Islet of Langerhans (tissue), 1 donor: Measurements from ENCODE around the gene TEX2.
"Not testable (repeated sequence)": the region's sequence is repeated elsewhere in the genome, so short reads cannot be mapped to it uniquely, and the experiment has no call there.

Experiments
- FAIRE-seq: peaks from one replicate; lab custom pipeline; 2011; peaks lifted over from hg19 to GRCh38; lab: Jason Lieb, UNC

TEX2 gene

DNA sequence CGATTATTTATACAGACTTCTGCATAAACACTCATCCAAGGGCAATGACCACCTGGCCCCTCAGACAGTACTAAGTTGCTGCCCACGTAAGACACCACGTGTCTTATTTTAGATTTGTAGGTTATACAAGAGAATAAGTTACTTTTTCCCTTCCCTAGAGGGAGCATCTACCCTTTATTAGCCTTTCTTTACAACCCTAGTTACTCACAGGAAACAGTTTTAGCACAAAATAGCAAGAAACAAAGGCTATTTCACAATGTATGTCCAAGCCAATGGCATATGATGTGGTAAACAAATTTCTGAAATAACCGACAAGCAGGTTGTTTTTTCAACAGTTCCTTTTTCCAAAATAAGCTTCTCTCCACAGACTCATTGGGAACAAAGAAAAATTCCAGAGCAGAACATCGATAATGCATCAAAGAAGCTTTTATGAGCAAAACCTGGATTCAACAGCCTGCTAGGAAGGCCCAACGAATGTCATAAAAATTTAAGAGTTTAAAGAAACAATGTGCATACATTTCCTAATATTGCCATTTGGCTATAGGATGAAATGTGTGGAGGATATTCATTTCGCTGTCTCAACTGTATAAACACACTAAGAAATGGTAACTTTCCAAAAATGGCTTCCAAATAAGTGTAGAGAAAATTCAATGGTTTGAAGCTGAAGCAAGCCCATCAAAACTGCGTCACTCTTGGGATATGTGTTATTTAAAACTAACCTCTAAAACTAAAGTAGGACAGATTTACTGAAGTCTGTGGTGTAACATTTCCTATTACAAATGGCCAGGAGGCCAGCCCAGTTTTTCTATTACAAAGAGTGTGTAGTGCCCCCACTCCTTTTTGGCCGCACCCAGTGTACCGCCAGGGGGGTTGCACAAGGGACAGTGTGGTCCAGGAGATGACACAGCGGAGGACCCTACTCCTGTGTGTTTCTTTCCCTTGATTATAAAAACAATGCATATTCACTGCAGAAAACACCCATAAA is 82.7 kb downstream of the TEX2 start:
- no peak for FAIRE-seq

- not testable (repeated sequence) for FAIRE-seq
Measured at GRCh38 chr17:64179024-64179423, 84.0 kb downstream of the TEX2 start.

DNA sequence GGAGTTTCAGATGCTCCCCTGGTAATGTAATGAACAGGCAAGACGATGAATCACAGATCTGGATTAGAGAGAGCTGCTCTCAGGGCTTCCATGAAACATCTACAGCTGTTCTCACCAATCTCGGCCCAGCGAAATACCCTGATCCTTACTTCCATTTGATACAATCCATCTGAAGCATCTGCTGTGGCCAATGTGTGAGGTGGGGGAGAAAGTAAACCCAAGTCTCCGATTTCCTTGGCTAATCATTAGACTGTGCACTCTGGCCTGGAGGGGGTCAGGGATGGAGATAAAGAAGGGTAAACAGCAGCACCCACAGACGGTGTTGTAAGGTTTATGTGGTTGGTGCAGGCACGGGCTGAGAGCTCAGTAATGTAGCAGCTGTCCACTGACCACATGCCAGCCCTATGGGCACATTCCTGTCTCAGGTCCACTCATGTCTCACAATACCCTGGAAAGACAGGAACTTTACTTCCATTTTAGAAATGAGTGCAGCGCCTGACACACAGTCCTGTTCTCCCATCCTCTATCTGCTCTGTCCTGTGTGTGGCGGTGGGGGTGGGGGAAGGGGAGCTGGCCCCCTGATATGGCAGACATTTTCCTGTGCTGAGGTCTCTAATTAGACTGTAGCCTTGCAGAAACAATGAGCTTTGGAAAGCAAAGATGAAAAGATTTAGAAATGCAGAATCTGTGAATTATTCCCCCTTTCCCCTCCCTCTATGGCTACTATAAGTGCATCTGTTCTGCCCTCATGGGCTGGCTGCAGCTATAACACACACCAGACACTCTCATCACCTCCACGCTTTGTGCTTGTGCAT is 84.8 kb downstream of the TEX2 start:
- no peak for FAIRE-seq

GRCh38 chr17:64177311-64178010 is 85.6 kb downstream of the TEX2 start:
- FAIRE-seq, result no peak

DNA sequence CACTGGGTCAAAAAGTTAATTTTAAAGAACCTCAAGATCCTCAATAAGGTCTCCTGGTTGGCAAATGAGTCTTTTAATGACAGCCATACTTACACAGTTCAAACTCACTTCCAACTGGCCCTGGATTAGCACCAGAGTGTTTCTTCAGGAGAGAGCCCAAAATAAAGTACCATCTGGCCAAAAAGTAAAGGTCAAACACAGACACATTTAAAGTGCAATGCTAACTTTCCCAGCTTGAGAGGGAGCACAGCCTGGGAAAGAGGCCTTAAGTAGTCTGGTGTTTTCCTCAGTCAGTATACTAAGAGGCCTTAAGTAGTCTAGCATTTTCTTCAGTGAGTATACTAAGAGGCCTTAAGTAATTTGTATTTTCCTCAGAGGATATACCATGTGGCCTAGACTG is 86.5 kb downstream of the TEX2 start:
- no peak for FAIRE-seq

GRCh38 chr17:64174686-64175456 is 88.2 kb downstream of the TEX2 start:
- FAIRE-seq, result no peak

- FAIRE-seq, result no peak
Measured at GRCh38 chr17:64173646-64174045, 89.4 kb downstream of the TEX2 start.

DNA sequence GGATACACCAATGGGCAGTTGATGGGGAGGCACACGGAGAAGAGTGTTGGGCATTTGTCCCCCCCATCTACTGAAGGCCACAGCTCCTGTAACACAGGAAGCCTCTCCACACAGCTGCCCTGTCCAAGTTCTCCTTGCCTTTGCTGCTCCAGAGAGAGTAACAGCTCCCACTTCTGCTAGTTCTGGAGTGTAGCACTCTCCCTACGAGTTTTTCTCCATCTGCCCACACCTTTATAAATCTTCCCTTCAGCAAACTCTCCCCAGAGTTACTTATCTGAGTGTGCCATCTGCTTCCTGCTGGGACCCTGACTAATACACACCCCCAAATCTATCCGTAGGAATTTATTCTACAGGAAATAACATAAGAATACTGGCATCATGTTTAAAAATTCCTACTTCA is 90.5 kb downstream of the TEX2 start:
- FAIRE-seq, result no peak

DNA sequence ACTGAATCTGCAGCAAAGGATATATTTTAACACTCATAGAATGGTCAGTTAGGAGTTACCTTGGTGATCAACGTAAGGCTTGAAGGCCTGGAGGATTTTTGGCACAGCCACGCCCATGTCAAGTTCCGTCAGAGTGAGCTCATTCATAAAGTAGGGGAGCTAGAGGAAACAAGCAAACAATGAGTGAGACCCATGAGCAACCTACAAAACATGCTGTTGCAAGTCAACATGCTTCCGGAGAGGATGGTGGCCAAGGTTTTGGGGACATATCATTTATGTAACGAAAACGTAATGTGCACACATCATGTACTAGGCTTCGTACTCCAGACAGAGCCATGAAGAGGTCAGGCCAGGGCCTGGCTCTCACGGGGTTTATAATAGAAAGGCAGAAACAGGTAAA is 92.0 kb downstream of the TEX2 start:
- no peak for FAIRE-seq

DNA sequence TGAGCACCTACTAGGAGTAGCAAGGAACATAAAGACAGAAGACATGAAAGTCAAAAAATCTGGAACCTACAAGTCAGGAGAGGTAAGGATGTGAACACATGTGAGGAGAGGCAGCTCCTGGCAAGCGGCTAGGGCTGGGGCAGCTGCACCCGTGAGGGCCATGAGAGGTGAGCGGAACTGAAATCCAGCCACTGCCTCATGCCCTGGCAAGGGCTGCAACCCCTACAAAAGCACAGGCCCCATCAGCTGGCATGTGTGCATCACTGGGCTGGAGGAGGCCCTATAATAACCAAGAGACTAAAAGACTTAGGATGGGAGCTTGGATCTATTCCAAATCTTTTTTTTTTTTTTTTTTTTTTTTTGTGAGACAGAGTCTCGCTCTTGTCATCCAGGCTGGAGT is 92.8 kb downstream of the TEX2 start:
- no peak for FAIRE-seq

- not testable (repeated sequence) for FAIRE-seq
Measured at GRCh38 chr17:64167666-64168065, 95.4 kb downstream of the TEX2 start.

- no peak for FAIRE-seq
Measured at GRCh38 chr17:64166876-64167275, 96.2 kb downstream of the TEX2 start.

- FAIRE-seq, result no peak
Measured at GRCh38 chr17:64165347-64165746, 97.7 kb downstream of the TEX2 start.

- FAIRE-seq, result no peak
Measured at GRCh38 chr17:64164596-64165285, 98.3 kb downstream of the TEX2 start.

GRCh38 chr17:64163468-64163867 is 99.6 kb downstream of the TEX2 start:
- FAIRE-seq, result no peak

- no peak for FAIRE-seq
Measured at GRCh38 chr17:64162554-64162953, 100.5 kb downstream of the TEX2 start.

DNA sequence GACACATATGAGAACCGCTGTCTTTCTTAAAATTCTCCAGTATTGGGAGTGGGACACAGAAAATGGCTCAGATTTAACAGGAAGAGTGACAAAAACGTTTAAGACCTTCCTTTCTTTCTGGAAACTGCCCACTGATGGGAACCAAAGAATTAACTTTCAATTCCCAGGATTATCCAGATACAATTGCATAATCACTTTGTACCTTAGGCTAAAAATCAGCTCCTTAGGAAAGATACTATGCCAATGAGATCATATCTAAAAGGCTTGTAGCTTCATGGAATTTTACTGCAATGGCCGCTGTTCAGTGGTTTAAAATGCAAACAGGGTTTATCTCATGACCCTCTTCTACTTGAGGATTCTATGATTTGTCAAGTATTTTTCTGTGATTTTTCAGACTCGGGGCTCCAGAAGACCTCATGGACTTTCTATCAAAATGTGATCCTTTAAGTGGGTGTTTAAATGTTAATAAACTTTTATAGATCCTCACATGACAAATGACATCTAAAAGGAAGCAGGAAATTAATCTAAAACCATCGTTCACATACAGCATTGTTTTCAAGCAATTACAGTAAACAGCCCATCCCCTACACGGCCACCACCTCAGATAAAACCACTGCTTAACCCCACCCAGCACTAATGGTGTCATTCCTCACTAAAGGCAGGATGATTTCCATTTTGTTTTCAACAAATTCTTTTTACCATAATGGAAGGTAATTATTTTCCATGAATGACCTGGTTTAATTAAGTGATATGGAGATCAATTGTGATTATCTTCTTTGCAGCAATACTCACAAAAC is 101.5 kb downstream of the TEX2 start:
- FAIRE-seq, result no peak

- no peak for FAIRE-seq
Measured at GRCh38 chr17:64160378-64160777, 102.7 kb downstream of the TEX2 start.

GRCh38 chr17:64158831-64159590 is 104.0 kb downstream of the TEX2 start:
- peak; percentile 41 for FAIRE-seq

GRCh38 chr17:64158406-64158805 is 104.7 kb downstream of the TEX2 start:
- FAIRE-seq, result no peak
